ENCODE data around the gene RXRB.
"Not testable (repeated sequence)": the region's sequence is repeated elsewhere in the genome, so short reads cannot be mapped to it uniquely, and the experiment has no call there.

Gene RXRB

GRCh38 chr6:33200219-33201146, at the start of gene RXRB, which contains the start of gene SLC39A7:
RXRB (minus strand) TSS chr6:33200665; CDS start chr6:33200476, 189 bp downstream.
SLC39A7 (plus strand) TSS chr6:33200867; CDS start chr6:33201246, 379 bp downstream.
- peak; percentile 99 for DNase-seq

GRCh38 chr6:33249732-33250630, 49.5 kb upstream of the RXRB start:
- DNase-seq: no peak

DNA sequence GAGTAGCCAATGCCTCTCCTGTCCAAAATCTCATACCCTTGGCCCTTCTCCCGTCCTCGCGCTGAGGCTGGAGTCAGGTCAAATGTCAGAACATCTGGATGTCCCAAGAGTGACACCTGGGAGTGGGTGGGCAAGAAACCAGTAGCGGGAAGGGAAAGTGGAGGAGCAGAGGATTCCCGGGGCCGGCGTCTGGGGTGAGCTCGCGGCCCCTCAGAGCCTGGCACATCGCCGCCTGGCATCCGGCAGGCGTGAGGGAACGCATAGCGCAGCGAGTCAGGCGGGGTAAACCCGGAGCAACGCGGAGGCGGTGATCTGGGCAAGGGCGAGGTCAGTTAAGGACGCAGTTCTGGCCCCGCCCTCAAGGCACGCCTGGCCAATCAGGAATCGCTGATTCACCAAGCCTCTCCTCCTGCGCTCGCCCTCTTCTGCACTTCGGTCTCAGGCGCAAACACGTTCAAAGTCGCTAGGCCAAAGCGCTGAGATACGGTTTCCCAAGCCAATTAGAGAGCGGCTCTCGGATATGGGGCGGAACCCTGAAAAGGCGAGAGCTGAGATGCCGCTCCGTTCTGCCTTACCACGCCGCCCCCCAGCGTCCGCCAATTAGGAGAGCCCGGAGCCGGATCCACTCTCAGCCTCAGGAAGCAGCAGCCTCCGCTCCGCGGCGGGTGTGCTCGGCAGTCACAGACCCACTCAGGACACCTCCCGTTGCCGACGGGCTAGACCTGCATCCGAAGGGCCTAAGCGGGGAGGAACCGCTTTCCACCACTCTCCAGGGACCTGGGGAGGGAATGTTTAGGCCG, 48.7 kb upstream of the RXRB start:
- DNase-seq: peak; percentile 94

- DNase-seq: no peak
These were observed 48.1 kb upstream of the RXRB start for GRCh38 chr6:33248643-33248931.

- DNase-seq: peak; percentile 93
These were observed 47.6 kb upstream of the RXRB start for GRCh38 chr6:33247977-33248642.

GRCh38 chr6:33243476-33243875, 43.0 kb upstream of the RXRB start:
- no peak for DNase-seq

- no peak for DNase-seq
These were observed 41.5 kb upstream of the RXRB start for GRCh38 chr6:33241968-33242367.

DNA sequence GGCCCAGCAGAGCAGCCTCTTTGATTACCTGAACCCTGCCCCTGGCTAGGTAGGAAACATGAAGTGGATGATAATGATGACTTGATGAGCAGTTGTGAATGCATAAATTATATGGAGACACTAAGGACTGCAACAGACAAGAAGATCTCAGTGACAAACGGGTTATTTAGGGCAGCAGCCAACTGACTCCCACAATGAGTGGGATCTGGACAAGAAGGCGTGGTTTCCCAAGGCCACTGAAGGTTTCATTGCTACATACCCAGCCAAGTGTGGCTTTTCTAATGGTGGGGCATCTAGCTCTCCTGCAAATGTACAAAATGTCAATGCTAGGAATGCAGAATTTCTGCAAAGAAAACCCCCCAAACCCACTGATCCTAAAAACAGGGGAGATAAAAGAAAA, 37.3 kb upstream of the RXRB start:
- DNase-seq: no peak

DNA sequence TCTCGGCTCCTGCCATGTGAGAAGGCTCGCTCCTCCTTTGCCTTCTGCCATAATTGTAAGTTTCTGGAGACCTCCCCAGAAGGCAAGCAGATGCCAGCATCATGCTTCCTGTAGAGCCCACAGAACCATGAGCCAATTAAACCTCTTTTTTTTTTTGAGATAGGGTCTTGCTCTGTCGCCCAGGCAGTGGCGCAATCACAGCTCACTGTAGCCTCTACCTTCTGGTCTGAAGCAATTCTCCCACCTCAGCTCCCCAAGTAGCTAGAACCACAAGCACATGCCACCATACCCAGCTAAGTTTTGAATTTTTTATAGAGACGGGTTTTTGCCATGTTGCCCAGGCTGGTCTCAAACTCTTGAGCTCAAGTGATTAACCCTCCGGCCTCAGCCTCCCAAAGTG, 36.4 kb upstream of the RXRB start:
- no peak for DNase-seq

DNA sequence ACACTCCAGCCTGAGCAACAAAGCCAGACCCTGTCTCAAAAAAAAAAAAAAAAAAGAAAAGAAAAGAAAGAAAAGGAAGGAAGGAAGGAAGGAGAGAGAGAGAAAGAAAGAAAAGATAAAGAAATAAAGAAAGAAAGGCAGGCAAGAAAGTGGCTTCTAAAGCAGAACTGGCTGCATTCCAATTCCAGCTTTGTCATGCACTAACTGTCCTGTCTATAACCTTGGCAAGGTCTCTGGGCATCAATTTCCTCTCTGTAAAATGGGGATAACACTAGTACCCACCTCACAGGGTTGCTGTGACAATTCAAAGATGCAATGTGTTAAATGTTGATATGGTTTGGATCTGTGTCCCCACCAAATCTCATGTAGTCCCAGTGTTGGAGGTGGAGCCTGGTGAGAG, 35.9 kb upstream of the RXRB start:
- DNase-seq: no peak

- DNase-seq: no peak
These were observed 34.8 kb upstream of the RXRB start for GRCh38 chr6:33235221-33235634.

- not testable (repeated sequence) for DNase-seq
These were observed 26.1 kb upstream of the RXRB start for GRCh38 chr6:33226503-33227120.

DNA sequence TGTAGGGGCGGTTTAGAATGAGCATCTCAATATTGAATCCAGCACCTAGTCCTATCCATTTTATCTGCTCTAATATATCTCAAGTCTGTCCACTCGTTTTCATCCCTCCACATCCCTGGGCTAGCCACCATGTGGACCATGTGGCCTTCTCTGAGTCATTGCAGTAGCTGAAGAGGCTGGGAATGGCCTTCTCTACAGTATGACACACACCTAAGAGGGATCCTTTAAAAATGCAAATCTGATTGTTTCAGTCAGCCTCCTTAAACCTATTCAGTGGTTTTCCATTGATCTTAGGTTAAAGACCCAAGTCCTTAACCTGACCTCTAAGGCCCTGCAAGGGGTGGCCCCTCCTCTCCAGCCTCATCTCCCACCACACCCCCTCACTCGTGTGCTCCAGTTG, 17.2 kb upstream of the RXRB start:
- no peak for DNase-seq

DNA sequence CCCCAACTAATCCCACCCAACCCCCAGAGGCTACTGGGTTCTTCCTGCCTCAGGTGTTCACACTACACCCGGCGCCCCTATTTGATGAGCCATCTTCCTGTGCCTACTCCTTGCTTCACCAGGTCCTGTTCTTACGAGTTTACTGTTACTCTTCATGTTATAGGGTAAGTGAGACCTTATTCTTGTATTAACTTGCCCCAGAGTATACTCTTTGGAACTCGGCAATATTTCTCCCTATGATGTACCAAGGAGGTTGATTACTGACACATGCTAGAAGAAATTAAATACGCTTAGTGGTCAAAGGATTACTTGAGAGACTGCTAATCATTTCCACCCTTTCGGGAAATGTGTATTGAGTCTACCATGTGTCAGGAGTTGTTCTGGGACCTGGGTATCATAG, 16.8 kb upstream of the RXRB start:
- DNase-seq: no peak

DNA sequence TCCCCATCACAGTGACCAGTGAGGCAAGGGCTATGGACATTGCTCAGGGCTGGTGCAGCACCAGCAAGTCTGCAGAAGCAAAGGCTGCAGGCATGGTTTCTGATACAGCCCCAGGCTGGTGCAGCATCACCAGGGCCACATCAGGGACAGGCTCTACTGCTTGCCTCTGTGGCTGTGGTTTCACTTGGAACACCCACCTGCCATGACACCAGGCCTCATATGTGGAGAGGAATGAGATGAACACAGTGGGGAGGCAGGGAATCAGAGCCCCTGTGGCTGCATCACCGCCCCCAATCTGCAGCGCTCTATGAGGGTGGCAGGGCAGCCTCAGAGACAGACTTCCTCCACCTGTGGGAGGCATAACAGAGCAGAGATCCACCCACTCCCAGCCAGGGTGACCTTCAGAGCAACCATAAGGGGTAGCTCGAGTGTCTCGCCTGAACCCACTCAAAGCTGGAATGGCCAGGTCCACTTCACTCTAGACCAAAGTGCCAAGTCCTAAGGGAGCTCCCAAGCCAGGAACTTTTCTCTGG, 15.7 kb upstream of the RXRB start:
- DNase-seq: no peak

DNA sequence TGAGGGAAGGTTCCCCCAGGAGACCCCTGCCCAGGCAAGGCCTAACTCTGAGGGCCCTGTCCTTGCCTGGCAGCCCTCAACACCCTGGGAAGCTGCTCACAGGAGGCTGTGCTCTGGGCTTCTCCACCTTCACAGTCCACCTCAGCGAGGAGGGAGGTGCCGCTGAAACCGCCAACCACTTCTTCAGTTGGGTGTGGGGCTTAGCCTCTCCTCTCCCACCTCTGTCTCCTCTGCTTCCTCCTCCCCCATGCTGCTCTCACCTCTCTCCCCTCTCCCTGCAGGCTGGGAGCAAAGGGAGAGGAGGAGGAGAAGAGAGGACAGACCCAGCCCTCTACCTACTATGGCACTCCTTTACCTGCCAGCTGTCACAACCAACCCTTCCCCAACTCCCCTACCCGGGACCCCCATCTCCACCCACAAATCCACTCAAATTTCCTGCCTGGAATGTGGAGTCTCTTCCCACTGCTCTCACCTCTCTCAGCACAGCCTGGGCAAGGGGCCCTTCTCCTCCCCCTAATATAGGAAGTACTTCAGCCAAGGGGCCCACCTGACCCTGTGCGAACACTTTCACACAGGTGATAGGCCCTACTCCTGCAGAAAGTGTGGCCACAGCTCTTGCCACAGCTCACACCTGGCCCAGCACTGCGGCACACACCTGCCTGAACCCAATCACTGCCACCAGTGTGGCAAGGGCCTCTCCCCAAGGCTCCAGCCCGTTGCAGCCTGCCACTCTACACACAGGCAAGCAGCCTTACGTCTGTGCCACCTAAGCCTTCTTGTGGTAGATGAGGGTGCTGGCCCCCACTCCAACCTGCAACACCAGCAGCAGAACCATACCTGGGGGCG, 15.0 kb upstream of the RXRB start:
- DNase-seq: no peak

DNA sequence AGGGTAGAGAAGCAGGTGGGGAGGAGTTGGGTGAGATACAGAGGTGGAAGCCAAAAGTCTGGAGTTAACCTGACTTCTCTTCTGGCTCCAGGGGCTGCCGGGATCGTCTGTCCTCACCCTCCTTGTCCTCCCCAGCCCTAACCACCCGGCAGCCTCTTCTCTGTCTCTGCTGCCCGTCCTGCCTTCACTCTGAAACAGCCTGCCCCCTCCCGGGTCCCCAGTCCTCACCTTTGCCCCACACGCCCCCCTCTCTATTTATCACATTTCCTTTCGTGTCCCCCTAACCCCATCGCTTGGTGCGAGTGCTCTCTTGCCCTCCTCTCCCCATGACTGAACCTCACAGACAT, 13.5 kb upstream of the RXRB start:
- DNase-seq: no peak

DNA sequence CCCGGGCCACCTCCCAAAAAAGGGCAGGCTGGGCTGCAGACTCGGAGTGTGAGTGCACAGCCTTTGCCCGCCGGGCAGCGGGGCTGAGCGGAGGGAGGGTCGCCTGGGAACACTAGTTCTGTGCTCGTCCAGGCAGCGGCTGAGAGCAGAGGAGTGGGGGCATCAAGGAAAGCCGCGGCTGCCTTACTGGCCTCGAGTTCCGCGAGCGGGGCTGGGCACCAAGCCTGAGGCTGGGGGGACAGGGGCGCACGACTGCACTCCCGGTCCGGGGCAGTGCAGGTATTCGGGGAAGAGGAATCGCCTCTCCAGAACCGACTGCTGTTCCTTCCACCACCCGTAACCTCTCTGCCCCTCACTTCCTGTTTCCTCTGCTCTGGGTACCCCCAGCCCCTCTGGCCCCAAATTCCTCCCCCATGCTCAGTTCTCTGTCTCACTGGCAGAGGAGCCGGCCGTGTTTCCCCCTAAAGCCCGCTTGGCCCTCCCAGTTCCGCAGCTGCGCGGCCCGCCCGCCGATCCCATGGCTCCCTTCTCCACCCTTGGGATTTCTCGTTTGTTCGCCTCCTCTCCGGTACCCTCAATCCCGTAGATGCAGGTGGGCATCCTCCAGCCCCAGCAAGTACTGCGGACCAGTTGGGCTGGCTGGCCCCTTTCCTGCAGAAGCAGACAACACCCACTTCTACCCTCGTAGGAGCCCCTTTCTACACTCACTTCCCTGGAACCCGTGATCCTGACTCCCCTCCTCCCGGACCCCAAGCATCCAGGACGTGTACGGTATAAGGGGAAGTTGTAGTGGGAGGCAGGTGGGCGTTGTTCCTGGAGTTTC, 12.9 kb upstream of the RXRB start:
- DNase-seq: no peak

- DNase-seq: no peak
These were observed 12.3 kb upstream of the RXRB start for GRCh38 chr6:33212857-33213165.
